Ecto neural progenitor cell (in vitro differentiated cells): ENCODE results near the gene SEPSECS.

Source experiments
- DNase-seq: peaks from one replicate; pipeline ENCODE4 v3.0.0-alpha.2; 2018; ENCODE audit warnings: low spot score

Gene SEPSECS

DNA sequence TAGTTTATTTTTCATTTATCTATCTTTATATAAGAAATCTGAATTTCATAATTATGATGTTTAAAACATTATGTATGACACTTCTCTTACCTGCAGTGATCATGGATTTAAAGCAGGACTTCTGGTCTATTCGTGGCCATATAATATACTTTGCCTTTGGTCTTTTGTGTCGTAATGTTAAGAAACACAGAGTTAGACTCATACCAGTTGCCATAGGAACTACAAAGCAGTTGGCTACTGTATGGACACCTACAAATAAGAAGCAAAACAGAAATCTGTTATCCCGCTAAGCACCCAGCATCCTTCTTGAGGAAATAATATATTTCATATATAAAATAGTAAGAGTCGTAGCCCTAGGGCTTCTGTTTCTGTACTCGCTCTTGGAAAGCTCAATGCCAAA, 4.3 kb downstream of the SEPSECS start:
- DNase-seq, result no peak

GRCh38 chr4:25154594-25155265, 5.5 kb downstream of the SEPSECS start:
- DNase-seq, result no peak

DNA sequence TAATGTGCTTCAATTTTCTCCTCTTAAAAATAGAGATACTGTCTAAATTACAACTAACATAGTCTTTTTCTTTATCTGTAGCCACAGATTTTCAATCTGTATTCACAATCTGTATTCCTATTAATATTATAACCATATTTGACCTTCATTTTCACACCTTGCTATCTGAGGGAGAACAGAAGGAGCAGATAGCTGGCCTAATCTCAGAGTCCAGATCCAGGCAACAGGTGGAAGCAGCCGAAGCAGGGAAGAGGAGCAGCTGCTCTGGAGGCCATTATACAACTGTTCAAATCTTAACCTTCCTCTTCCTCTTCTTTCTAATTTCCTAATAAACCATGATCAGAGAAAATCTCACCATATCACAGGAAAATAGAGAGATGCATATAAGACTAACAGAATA, 14.2 kb downstream of the SEPSECS start:
- DNase-seq, result no peak

- no peak for DNase-seq
These were observed 15.3 kb downstream of the SEPSECS start for GRCh38 chr4:25144870-25145481.

DNA sequence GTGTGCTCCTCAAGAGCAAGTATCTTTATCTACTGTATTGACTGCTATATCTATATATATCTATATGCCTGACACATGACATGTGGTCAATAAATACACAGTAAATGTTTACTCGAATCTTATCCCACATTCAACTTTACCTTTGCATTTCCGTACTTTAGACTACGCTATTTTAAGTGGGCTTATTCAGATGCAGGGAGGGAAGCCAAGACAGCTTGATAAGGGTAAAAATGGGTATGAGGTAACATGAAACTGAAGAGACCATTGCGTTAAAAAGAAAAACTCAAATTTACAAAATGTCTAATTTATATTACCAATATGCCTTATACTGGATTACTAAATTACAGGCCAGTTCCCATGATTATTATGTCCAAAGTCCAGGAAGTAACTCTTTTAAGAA, 17.8 kb downstream of the SEPSECS start:
- no peak for DNase-seq

GRCh38 chr4:25141592-25141991, 18.7 kb downstream of the SEPSECS start:
- DNase-seq, result no peak

DNA sequence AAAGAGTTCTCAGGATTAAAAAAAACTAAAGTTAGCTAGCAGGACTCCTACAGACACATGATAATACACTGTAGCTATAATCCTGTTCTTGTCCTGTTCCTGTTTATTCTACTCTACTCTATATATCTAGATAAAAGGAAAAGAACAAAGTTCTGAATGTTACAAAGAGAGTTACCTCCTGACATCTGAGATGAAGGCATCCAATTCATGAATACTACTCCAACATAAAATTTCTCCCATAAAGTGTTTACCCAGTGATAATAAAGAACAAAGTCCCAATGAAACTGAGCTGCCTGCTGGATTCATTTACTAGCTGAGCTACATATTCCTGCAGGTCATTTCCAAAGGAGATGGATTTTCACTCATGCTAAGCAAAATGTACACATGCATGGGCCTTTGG, 27.1 kb downstream of the SEPSECS start:
- DNase-seq, result no peak

- DNase-seq, result no peak
These were observed 28.3 kb downstream of the SEPSECS start for GRCh38 chr4:25131926-25132325.

DNA sequence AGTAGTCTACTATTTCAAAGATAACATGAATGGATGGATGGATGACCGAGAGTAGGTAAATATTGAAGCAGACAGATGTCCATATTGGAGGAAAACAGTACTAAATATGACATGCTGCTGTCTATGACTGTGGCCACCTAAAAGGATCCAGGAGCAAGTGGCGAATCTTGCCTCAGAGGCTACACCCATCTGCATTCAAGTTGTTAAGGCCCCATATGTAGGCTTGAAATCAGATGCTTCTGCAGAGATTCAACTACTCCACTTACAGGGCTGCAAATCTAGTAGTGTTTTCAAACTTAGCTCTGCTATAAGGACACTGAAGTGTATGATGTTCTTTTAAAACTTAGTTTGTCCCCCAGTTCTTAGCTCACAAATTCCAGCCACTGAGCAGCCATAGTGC, 28.9 kb downstream of the SEPSECS start:
- no peak for DNase-seq

DNA sequence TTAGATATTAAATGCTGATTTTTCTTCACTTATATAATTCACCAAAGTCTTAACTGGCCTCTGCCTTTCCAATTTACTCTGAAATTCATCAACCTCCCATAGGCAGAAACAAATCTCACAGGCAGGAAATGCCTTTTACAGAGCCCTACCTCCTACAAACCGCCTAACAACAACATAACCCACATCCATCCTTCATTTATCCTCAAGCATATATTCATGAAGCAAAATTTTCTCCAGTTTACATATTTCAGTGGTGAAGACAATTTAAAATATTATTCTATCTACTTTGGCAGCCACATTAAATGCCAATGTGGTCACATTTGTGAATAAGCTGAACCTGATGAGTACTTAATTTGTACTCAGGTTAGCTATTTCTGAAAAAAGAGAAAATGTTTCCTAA, 30.3 kb downstream of the SEPSECS start:
- DNase-seq, result no peak

GRCh38 chr4:25128671-25129070, 31.6 kb downstream of the SEPSECS start:
- DNase-seq, result no peak

DNA sequence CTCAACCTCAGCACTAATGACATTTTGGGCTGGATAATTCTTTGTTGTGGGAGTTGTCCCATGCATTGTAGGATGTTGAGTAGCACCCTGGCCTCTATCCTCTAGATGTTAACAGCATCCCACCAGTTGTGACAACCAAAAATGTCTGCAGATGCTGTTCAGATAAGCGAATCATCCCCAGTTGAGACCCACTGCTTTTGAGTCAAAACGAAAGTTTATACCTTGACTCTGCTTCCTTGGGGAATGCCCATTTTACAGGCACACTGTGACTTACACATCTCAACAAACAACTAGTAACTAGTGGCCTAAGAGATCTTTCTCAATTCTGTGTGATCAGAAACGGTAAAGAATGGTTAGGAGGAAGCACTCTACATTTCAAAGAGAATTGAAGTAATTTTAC, 37.0 kb downstream of the SEPSECS start:
- no peak for DNase-seq

- no peak for DNase-seq
These were observed 39.9 kb downstream of the SEPSECS start for GRCh38 chr4:25120146-25120940.

DNA sequence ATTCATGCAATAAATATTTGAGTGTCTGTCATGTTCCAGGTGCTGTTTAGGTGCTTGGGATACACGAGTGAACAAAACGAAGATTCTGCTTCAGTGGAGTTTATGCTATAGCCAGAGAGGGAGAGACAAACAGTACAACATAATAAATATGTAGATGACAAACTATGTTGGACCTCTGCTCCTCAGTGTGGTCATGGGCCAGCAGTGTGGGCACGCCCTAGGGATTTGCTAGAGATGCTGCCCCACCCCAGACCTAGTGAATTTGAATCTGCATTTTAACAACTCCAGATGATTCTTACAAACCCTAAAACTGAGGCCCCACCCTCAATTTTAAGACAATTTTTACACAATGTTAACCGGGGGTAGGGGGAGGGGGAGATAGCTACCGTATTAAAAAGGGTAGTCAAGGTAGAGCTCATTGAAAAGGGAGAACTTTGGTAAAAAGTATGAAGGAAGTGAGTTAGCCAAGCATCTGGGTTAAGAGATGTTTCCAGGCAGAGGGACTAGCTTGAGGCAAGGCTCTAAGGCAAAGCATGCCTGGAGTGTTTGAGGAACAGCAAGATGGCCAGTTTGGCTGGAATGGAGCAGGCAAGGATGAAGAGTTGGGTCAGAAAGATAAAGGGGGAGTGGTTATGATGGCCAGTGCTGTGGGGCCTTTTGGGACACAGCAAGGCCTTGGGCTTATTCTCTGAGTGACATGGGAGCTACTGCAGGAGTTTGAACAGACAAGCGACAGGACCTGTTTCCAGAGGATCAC, 42.4 kb downstream of the SEPSECS start:
- DNase-seq, result no peak

- no peak for DNase-seq
These were observed 43.0 kb downstream of the SEPSECS start for GRCh38 chr4:25117274-25117673.

GRCh38 chr4:25113915-25114904, 46.0 kb downstream of the SEPSECS start:
- DNase-seq, result no peak

DNA sequence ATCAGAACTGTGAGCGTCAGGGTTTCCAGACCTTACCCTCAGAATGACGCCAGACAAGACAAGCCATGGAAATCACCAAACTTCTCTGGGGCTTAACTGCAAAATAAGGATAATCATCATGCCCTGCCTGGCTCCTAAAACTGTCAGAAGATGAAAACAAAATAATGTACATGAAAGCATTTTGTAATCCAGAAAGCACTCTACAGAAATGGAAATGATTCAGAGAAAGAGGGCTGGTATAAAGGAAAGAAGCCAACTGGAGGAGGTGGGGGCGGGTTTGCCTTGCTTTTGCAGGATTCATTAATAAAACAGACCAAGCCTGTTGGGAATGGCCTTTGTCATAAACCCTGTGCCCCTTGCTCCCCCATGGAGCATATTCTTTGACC, 47.3 kb downstream of the SEPSECS start:
- no peak for DNase-seq

GRCh38 chr4:25112366-25112994, 47.8 kb downstream of the SEPSECS start:
- no peak for DNase-seq

- no peak for DNase-seq
These were observed 48.5 kb downstream of the SEPSECS start for GRCh38 chr4:25111648-25112196.

DNA sequence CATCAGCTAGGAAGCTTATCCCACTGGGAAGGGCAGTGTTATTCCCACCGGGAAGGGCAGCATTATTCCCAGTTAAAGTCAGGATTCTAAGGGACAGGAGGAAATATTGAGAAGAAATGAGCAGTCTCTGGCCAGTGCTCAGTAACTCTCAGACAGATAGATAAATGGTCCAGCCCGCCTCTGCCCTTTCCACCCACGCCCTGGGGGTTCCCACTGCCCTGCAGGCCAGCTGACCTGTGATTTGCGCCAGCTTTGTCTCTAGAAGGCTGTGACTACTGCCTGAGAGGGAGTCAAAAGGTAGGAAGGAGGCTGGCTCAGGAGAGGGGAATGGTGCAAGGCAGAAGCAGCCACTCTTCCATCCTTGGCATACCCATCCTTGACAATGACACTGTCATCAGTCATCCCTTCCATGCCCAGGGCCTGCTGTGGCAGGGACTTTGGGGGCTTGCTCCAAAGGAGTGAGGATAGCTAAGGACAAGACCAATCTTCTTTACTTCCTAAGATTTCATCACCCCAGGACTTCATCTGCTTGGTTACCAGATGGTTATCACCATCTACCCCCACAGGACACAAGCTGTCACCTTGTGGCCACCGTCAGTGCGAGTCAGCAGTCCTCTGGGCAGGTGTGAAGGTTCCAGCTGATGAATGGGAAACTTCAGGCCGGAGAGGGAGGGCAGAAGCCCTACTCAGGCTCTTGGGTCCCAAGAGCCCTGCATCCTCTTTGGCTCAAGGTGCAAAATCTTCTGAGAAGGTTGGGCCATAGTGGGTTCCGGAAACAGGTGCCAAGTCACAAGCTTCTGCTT, 49.5 kb downstream of the SEPSECS start:
- DNase-seq, result no peak
